ENCODE data around the gene ATRN.
A peak's percentile ranks its signal among the peaks of the same experiment; 100 is the strongest.

ATRN gene

GRCh38 chr20:3477861-3478544 lies 7.2 kb downstream of the ATRN start:
- no peak overlapping the region for H3K4me3 ChIP-seq (ENCODE audit: low read depth, low read length)
- no peak for DNase-seq (ENCODE audit: low read depth)
- TF ChIP-seq CTCF (conservative IDR thresholded peaks at IDR 0.05; ENCODE audit: low read depth, low read length), result no peak

- no peak overlapping the region for H3K4me3 ChIP-seq (ENCODE audit: low read depth, low read length)
- TF ChIP-seq CTCF (conservative IDR thresholded peaks at IDR 0.05; ENCODE audit: low read depth, low read length), result no peak
- DNase-seq (ENCODE audit: low read depth), result no peak
Measured at GRCh38 chr20:3479025-3479424, 8.2 kb downstream of the ATRN start.

GRCh38 chr20:3479759-3480615 lies 9.2 kb downstream of the ATRN start:
- no peak for TF ChIP-seq CTCF (conservative IDR thresholded peaks at IDR 0.05; ENCODE audit: low read depth, low read length)
- H3K4me3 ChIP-seq (ENCODE audit: low read depth, low read length), result no peak overlapping the region
- no peak for DNase-seq (ENCODE audit: low read depth)

- no peak for TF ChIP-seq CTCF (conservative IDR thresholded peaks at IDR 0.05; ENCODE audit: low read depth, low read length)
- no peak overlapping the region for H3K4me3 ChIP-seq (ENCODE audit: low read depth, low read length)
- DNase-seq (ENCODE audit: low read depth), result no peak
Measured at GRCh38 chr20:3483309-3483708, 12.5 kb downstream of the ATRN start.

- DNase-seq (ENCODE audit: low read depth), result peak; percentile 28
- no peak overlapping the region for H3K4me3 ChIP-seq (ENCODE audit: low read depth, low read length)
- no peak for TF ChIP-seq CTCF (conservative IDR thresholded peaks at IDR 0.05; ENCODE audit: low read depth, low read length)
Measured at GRCh38 chr20:3483784-3484183, 13.0 kb downstream of the ATRN start.

- no peak overlapping the region for H3K4me3 ChIP-seq (ENCODE audit: low read depth, low read length)
- DNase-seq (ENCODE audit: low read depth), result no peak
- TF ChIP-seq CTCF (conservative IDR thresholded peaks at IDR 0.05; ENCODE audit: low read depth, low read length), result no peak
Measured at GRCh38 chr20:3485913-3486312, 15.1 kb downstream of the ATRN start.

Data from choroid plexus epithelial cell (primary cell).